Neural cell (in vitro differentiated cells): ENCODE measurements around the gene TSHR. TPM values are rescaled to one million over a fixed set of nuclear protein-coding genes. Genes with fewer than 3 reads are reported as not detected.

Source experiments
- H2AFZ ChIP-seq: fragments of 200-600, 300-800 bp; sonication (generic), shearing (Covaris generic); 2 replicates; pipeline ENCODE4 v1.6.0; 2014; ENCODE audit warnings: low read depth, mild to moderate bottlenecking, antibody characterized with exemption, low read length, moderate library complexity
- H3F3A ChIP-seq: fragments of 200-600 bp; shearing (Covaris generic); 2 replicates; pipeline ENCODE4 v1.6.1; 2016; ENCODE audit warnings: mild to moderate bottlenecking, moderate library complexity, mixed read lengths, antibody characterized with exemption, low read length; ENCODE audit not compliant: insufficient read depth, poor library complexity, severe bottlenecking
- H3K27ac ChIP-seq: fragments of 200-600, 300-800 bp; sonication (generic), shearing (Covaris generic); 2 replicates; pipeline ENCODE4 v1.5.1; 2014; ENCODE audit warnings: mild to moderate bottlenecking, low read length, moderate library complexity
- H3K27me3 ChIP-seq: fragments of 300-800, 200-600 bp; sonication (generic), shearing (Covaris generic); 2 replicates; pipeline ENCODE4 v1.6.0; 2014; ENCODE audit warnings: mild to moderate bottlenecking, low read depth, low read length, moderate library complexity; ENCODE audit not compliant: insufficient read depth
- H3K36me3 ChIP-seq: fragments of 300-800, 200-600 bp; sonication (generic), shearing (Covaris generic); 2 replicates; pipeline ENCODE4 v1.5.1; 2014; ENCODE audit warnings: mild to moderate bottlenecking, antibody characterized with exemption, low read length, moderate library complexity; ENCODE audit not compliant: insufficient read depth
- H3K4me2 ChIP-seq: fragments of 300-800, 200-600 bp; sonication (generic), shearing (Covaris generic); 2 replicates; pipeline ENCODE4 v1.6.0; 2014; ENCODE audit warnings: mild to moderate bottlenecking, low read length
- H3K4me3 ChIP-seq: fragments of 300-800, 200-600 bp; sonication (generic), shearing (Covaris generic); 2 replicates; pipeline ENCODE4 v1.5.1; 2014; ENCODE audit warnings: mild to moderate bottlenecking, low read length, moderate library complexity
- H3K79me2 ChIP-seq: fragments of 200-600 bp; shearing (Covaris generic); replicated peaks from 2 replicates; pipeline ENCODE4 v1.6.0; 2014; ENCODE audit warnings: mild to moderate bottlenecking, low read length, moderate library complexity; ENCODE audit not compliant: insufficient read depth
- H3K9ac ChIP-seq: fragments of 300-800, 200-600 bp; sonication (generic), shearing (Covaris generic); 2 replicates; pipeline ENCODE4 v1.6.1; 2016; ENCODE audit warnings: mild to moderate bottlenecking, low read length, mixed read lengths
- H3K9me2 ChIP-seq: fragments of 200-600 bp; shearing (Covaris generic); 2 replicates; pipeline ENCODE4 v1.6.1; 2016; ENCODE audit warnings: mild to moderate bottlenecking, low read length, mixed read lengths; ENCODE audit not compliant: insufficient read depth
- H3K9me3 ChIP-seq: fragments of 200-600, 300-800 bp; sonication (generic), shearing (Covaris generic); 2 replicates; pipeline ENCODE4 v1.6.1; 2016; ENCODE audit warnings: mild to moderate bottlenecking, mixed run types, low read length, moderate library complexity, mixed read lengths
- H4K20me1 ChIP-seq: fragments of 200-600 bp; shearing (Covaris generic); 2 replicates; pipeline ENCODE4 v1.6.1; 2016; ENCODE audit warnings: mild to moderate bottlenecking, mixed run types; ENCODE audit not compliant: insufficient read depth
- EP300 ChIP-seq: fragments of 450-650 bp; conservative IDR thresholded peaks from 2 replicates; pipeline ENCODE4 v1.6.1; 2014; ENCODE audit warnings: antibody characterized with exemption, mild to moderate bottlenecking, moderate library complexity; ENCODE audit not compliant: poor library complexity, severe bottlenecking
- EZH2 ChIP-seq: fragments of 200-600, 300-800 bp; shearing (Covaris generic), sonication (generic); IDR thresholded peaks from 2 replicates; pipeline ENCODE4 v1.6.1; 2014; ENCODE audit warnings: antibody characterized with exemption, low read length, borderline replicate concordance, mild to moderate bottlenecking; ENCODE audit not compliant: insufficient read depth, poor library complexity, severe bottlenecking
- MXI1 ChIP-seq: fragments of 450-650 bp; conservative IDR thresholded peaks from 2 replicates; pipeline ENCODE4 v1.6.1; 2014; ENCODE audit warnings: antibody characterized with exemption, mild to moderate bottlenecking; ENCODE audit not compliant: poor library complexity, severe bottlenecking
- POLR2AphosphoS5 ChIP-seq: IDR thresholded peaks from 2 replicates; pipeline ENCODE4 v1.6.1; 2012
- RAD21 ChIP-seq: fragments of 450-650 bp; conservative IDR thresholded peaks from 2 replicates; pipeline ENCODE4 v1.6.1; 2014; ENCODE audit warnings: antibody characterized with exemption, mild to moderate bottlenecking, moderate library complexity
- SMC3 ChIP-seq: fragments of 450-650 bp; conservative IDR thresholded peaks from 2 replicates; pipeline ENCODE4 v1.6.1; 2014; ENCODE audit warnings: antibody characterized with exemption, mild to moderate bottlenecking, moderate library complexity; ENCODE audit not compliant: poor library complexity
- TAF1 ChIP-seq: IDR thresholded peaks from 2 replicates; pipeline ENCODE4 v1.6.1; 2012; ENCODE audit warnings: low read depth
- polyA plus RNA-seq: library from polyadenylated mRNA; depleted of rRNA; stranded (reverse); fragments of >200 nt; gene quantifications from 2 replicates; pipeline ENCODE4 v1.2.3, GENCODE V29; 2014
- TF ChIP-seq, protein P1 (sequence below): fragments of 450-650 bp; IDR thresholded peaks from 2 replicates; pipeline ENCODE4 v1.5.1; 2014; ENCODE audit warnings: antibody characterized with exemption, mild to moderate bottlenecking, moderate library complexity; ENCODE audit not compliant: poor library complexity, severe bottlenecking
- TF ChIP-seq, protein P2 (sequence below): IDR thresholded peaks from 2 replicates; pipeline ENCODE4 v1.6.1; 2012; ENCODE audit warnings: borderline replicate concordance

The TSHR gene
- polyA plus RNA-seq, 1 donor from 2014 or later: not detected

DNA sequence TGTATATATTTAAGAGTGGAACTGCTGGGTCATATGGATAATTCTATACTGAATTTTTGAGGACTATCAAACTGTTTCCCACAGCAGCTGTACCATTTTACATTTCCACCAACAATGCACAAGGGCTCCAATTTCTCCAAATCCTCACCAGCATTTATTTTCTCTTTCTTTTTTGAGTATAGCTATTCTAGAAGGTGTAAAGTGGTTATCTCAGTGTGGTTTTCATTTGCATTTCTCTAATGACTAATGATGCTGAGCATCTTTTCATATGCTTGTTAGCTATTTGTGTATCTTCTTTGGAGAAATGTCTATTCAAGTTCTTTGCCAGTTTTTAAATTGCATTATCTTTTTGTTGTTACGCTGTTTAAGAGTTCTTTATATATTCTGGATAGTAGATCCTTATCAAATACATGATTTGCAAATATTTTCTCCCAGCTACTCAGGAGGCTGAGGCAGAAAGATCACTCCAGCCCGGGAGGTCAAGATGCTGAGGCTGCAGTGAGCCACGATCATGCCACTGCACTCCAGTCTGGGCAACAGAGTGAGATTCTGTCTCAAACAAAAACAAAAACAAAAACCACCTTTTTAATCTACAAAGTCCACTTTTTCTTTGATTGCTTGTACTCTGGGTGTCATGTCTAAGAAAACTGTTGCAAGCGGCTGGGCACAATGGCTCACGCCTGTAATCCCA lies 232.6 kb downstream of the TSHR start:
- H3K27ac ChIP-seq: no peak overlapping the region
- no peak overlapping the region for H3K9ac ChIP-seq
- TF ChIP-seq, protein P1, sequence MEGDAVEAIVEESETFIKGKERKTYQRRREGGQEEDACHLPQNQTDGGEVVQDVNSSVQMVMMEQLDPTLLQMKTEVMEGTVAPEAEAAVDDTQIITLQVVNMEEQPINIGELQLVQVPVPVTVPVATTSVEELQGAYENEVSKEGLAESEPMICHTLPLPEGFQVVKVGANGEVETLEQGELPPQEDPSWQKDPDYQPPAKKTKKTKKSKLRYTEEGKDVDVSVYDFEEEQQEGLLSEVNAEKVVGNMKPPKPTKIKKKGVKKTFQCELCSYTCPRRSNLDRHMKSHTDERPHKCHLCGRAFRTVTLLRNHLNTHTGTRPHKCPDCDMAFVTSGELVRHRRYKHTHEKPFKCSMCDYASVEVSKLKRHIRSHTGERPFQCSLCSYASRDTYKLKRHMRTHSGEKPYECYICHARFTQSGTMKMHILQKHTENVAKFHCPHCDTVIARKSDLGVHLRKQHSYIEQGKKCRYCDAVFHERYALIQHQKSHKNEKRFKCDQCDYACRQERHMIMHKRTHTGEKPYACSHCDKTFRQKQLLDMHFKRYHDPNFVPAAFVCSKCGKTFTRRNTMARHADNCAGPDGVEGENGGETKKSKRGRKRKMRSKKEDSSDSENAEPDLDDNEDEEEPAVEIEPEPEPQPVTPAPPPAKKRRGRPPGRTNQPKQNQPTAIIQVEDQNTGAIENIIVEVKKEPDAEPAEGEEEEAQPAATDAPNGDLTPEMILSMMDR: no peak
- TF ChIP-seq EZH2 (no peak), TAF1 (no peak), EP300 (no peak), MXI1 (no peak), POLR2AphosphoS5 (no peak), RAD21 (no peak), SMC3 (no peak)
- TF ChIP-seq, protein P2, sequence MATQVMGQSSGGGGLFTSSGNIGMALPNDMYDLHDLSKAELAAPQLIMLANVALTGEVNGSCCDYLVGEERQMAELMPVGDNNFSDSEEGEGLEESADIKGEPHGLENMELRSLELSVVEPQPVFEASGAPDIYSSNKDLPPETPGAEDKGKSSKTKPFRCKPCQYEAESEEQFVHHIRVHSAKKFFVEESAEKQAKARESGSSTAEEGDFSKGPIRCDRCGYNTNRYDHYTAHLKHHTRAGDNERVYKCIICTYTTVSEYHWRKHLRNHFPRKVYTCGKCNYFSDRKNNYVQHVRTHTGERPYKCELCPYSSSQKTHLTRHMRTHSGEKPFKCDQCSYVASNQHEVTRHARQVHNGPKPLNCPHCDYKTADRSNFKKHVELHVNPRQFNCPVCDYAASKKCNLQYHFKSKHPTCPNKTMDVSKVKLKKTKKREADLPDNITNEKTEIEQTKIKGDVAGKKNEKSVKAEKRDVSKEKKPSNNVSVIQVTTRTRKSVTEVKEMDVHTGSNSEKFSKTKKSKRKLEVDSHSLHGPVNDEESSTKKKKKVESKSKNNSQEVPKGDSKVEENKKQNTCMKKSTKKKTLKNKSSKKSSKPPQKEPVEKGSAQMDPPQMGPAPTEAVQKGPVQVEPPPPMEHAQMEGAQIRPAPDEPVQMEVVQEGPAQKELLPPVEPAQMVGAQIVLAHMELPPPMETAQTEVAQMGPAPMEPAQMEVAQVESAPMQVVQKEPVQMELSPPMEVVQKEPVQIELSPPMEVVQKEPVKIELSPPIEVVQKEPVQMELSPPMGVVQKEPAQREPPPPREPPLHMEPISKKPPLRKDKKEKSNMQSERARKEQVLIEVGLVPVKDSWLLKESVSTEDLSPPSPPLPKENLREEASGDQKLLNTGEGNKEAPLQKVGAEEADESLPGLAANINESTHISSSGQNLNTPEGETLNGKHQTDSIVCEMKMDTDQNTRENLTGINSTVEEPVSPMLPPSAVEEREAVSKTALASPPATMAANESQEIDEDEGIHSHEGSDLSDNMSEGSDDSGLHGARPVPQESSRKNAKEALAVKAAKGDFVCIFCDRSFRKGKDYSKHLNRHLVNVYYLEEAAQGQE: no peak
- no peaks in the 10 kb centered on the region for H4K20me1 ChIP-seq
- H3F3A ChIP-seq: no peaks in the 10 kb centered on the region
- no peak overlapping the region for H3K4me2 ChIP-seq
- no peaks in the 10 kb centered on the region for H3K9me2 ChIP-seq
- H3K9me3 ChIP-seq: no peaks in the 10 kb centered on the region
- peaks cover 9% of the 10 kb centered on the region for H3K79me2 ChIP-seq
- H3K36me3 ChIP-seq: peaks cover 6% of the 10 kb centered on the region
- H2AFZ ChIP-seq: no peak overlapping the region
- no peak overlapping the region for H3K4me3 ChIP-seq
- no peaks in the 10 kb centered on the region for H3K27me3 ChIP-seq

DNA sequence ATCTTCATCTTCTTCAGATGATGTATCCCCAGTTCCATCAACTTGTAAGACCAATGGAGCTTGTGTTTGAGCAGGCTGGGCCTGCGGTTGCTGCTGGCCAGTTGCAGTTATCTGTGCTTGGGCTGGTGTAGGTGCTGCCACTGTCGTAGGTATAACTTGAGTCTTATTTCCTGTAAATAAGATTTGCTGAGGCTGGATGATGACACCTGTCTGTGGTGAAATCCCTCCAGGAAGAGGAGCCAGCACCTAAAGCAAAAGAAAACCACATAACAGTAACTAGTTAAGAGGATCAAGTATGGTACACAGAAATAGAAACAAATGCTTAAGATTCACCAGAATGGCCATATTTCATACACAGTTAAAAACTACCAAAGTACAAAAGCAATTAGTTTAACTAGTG lies 237.2 kb downstream of the TSHR start:
- Histone ChIP-seq H3K27ac (no peak overlapping the region), H3K9me3 (no peaks in the 10 kb centered on the region), H3K9me2 (no peaks in the 10 kb centered on the region), H3K36me3 (peaks cover 7% of the 10 kb centered on the region), H2AFZ (no peak overlapping the region), H3K79me2 (peaks cover 5% of the 10 kb centered on the region), H3K4me3 (no peak overlapping the region), H3F3A (no peaks in the 10 kb centered on the region), H3K4me2 (no peak overlapping the region), H3K27me3 (no peaks in the 10 kb centered on the region), H3K9ac (no peak overlapping the region), H4K20me1 (no peaks in the 10 kb centered on the region)
- TF ChIP-seq EZH2 (no peak), TAF1 (no peak)
- TF ChIP-seq, protein P2: no peak
- TF ChIP-seq, protein P1: no peak
